PC-3 (cell line): Measurements from ENCODE around the gene ASPM.

Experiments
- CTCF ChIP-seq: fragments of 300-600 bp; sonication (generic); conservative IDR thresholded peaks from 2 replicates; pipeline ENCODE4 v1.5.1; 2017; ENCODE audit warnings: antibody characterized with exemption, low read depth, mild to moderate bottlenecking, low read length
- EZH2 ChIP-seq: fragments of 300-600 bp; sonication (generic); IDR thresholded peaks from one replicate; pipeline ENCODE4 v1.6.1; 2017; ENCODE audit warnings: antibody characterized with exemption, mild to moderate bottlenecking, low read length; ENCODE audit not compliant: unreplicated experiment

DNA sequence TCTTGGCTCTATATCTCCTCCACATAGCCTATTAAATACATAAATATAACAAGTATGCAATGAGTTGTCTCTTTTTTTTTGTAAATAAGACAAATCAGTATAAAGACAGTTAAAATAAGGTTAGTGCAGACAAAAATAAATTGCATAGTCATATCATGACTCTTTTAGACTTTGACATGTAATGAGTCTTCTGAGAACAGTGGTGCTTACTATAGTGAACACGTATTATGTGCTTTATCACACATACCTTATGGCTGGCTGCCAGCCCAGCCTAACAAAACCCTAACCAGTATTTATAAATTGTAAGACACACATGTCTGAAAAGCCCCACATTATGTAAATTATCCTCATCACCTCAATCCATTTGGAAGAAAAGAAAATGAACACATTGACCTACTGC, 50.3 kb downstream of the ASPM start:
- TF ChIP-seq CTCF: no peak
- TF ChIP-seq EZH2: no peak
